ENCODE results near the gene MECR. TPM values are rescaled to one million over a fixed set of nuclear protein-coding genes. Genes with fewer than 3 reads are reported as not detected.

The MECR gene
- total RNA-seq, 2 experiments from 2014 or later, result 42.0 to 42.7 TPM

DNA sequence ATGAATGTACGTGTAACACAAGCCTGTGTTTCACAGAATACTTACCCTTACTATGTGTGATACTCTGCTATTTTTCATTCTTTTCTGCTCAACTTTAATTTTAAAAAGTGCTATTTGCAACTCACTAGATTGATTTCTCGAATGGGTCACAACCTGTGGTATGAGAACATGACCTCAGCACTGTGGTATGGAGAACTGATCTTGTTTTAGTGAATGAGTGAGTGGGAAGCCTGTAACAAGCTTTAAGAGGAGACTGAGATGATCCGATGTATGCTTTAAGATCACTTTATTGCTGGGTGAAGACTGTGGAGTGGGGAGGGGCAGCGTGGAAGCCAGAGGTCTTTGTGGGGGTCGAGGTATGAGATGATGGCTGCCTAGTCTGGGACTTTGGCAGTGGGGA, 21.6 kb downstream of the MECR start:
- Mint-ChIP-seq H3K9me3 (no peaks in the 10 kb centered on the region), H3K27me3 (no peaks in the 10 kb centered on the region), H3K4me3 (no peak overlapping the region), H3K36me3 (peaks cover 6% of the 10 kb centered on the region), H3K27ac (no peak overlapping the region), H3K4me1 (peaks cover 2% of the 10 kb centered on the region)
- no peak for DNase-seq

DNA sequence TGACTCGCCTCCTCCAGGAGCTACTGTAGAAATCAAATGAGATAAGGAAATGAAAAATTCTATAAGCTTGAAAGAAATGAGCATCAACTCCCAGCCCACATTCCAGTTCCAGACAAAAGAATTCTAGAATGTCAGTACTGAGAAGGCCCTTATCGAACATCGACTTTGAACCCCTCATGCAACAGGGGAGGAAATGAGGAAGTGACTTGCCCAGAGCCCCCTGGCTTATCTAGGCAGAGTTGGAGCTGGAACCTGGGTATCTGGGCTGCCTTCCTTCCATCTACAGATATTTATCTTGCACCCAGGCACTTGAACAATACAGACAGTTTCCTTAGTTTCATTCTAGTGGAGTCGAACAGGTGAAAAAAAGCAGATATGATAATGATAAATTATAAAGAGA, 22.3 kb downstream of the MECR start:
- Mint-ChIP-seq H3K9me3 (no peaks in the 10 kb centered on the region), H3K27me3 (no peaks in the 10 kb centered on the region), H3K4me3 (no peak overlapping the region), H3K4me1 (peaks cover 2% of the 10 kb centered on the region), H3K27ac (no peak overlapping the region), H3K36me3 (peaks cover 7% of the 10 kb centered on the region)
- no peak for DNase-seq

DNA sequence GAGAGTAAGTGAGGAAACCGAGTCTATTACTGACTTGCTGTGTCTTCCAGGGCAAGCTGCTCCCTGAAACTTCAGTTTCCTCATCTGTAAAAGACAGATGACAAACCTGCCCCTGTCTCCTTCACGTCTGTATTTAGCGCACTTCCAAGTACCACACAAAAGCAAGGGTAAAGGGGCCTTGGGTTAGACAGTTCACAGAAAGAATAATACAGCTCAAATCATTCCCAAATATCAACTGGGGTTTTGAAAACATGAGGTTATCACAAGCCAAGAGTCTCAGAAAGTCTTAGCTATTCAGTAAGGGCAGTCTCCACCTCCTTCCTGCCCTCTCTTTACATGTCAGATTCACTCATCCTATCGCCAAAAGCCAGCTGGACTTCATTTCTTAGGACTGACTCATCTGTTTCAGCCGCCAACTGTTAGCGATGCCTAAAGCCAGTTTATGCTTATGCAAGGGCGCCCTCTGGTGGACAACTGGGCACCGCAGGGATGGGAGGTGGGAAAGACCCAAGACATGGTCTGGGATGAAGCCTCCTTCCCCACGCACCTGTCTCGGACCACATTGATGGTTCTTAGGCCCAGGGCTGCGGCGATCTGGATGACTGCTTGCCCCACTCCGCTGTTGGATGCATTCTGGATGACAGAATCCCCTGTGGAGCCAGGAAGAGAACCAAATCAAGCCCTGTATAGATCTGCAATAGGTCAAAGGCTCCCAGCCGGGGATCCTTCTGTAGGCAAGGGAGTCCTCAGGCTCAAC, 28.0 kb downstream of the MECR start:
- Mint-ChIP-seq H3K4me3 (no peak overlapping the region), H3K4me1 (peaks cover 10% of the 10 kb centered on the region), H3K36me3 (peaks cover 8% of the 10 kb centered on the region), H3K27me3 (no peaks in the 10 kb centered on the region), H3K9me3 (no peaks in the 10 kb centered on the region), H3K27ac (no peak overlapping the region)
- peak; percentile 81 for DNase-seq

DNA sequence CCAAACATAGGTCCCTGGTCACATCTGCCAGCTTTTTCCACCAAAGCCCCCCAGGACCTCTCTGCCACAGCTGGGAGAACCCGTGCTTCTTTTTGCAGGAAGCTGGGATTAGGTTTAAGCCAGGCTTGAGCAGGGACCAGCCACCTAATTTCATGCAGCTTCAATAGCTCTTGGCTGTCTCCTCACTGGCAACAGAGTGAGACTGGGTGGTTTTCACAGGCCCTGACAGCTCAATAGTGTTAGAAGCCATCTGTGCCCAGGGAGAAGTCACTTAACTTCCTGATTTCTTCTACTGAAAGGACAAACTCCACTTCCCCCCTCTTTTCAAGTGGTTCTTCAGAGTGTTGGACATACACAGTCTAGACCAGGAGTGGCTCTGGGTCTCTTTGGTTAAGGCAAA, 28.7 kb downstream of the MECR start:
- H3K36me3 Mint-ChIP-seq, result peaks cover 8% of the 10 kb centered on the region
- no peak for DNase-seq
- no peaks in the 10 kb centered on the region for H3K27me3 Mint-ChIP-seq
- H3K4me3 Mint-ChIP-seq, result no peak overlapping the region
- H3K9me3 Mint-ChIP-seq, result no peaks in the 10 kb centered on the region
- peaks cover 10% of the 10 kb centered on the region for H3K4me1 Mint-ChIP-seq
- no peak overlapping the region for H3K27ac Mint-ChIP-seq

DNA sequence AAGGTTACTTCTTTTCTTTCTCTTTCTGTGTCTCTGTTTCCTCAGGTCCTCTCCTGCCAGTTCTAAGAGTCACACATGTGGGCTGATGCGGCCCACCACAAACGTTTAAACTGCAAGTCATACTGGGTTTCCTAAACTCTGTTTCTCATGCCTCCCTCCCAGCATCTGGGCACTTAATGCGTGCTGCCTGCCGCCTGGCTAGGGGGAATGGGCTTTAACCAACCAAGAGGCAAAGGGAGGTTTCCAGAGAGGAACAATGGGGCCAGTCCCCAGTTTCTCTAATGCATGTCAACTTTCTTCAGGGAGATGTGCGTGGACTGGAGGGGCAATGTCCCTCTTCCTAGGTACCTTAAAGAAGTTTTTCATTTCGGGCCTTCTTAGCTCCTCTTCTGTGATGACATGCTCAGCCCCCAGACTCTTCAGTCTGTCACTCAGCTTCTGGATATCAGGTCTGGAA, 29.1 kb downstream of the MECR start:
- no peaks in the 10 kb centered on the region for H3K27me3 Mint-ChIP-seq
- DNase-seq, result no peak
- no peak overlapping the region for H3K27ac Mint-ChIP-seq
- H3K9me3 Mint-ChIP-seq, result no peaks in the 10 kb centered on the region
- no peak overlapping the region for H3K4me3 Mint-ChIP-seq
- peaks cover 8% of the 10 kb centered on the region for H3K36me3 Mint-ChIP-seq
- peaks cover 10% of the 10 kb centered on the region for H3K4me1 Mint-ChIP-seq

DNA sequence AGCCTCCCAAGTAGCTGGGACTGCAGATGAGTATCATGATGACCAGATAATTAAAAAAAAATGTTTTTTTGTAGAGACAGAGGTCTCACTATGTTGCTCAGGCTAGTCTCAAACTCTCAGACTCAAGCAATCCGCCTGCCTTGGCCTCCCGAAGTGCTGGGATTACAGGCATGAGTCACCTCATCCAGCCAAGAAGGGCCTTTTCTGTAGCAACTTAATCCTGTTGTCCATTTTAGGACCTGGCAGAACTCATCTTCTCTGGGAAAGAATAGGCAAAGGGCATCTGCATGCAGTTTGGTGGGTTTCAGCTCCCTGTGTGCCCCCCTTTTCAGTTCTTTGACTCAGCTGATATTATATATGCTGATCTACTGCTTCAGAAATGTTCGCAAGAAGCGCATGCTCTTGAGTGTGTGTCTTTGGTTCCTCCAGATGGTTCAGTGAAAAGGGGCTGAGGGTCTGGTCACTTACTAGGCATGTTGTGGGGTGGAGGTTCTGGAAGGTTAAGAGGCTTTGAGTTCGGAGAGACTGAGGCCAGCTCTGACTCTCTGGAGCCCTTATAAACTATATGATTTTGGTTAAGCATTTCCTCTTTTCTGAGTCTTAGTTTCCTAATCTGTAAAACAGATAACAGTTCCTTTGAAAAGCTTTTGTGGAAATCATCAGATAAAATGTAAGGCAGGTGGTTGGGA, 29.7 kb downstream of the MECR start:
- no peak overlapping the region for H3K27ac Mint-ChIP-seq

DNA sequence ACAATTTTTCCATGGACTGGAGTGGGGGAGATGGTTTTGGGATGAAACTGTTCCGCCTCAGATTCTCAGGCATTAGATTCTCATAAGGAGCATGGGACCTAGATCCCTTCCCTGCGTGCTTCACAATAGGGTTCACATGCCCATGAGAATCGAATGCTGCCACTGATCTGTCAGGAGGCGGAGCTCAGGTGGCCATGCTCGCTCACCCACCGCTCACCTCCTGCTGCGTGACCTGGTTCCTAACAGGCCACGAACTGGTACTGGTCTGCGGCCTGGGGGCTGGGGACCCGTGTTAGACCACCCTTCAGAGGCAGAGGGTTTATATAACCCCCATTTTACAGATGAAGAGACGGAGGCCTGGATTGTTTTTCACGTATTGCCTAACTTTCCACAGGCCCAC, 32.7 kb downstream of the MECR start:
- Mint-ChIP-seq H3K27me3 (no peaks in the 10 kb centered on the region), H3K36me3 (peaks cover 18% of the 10 kb centered on the region), H3K4me1 (peaks cover 10% of the 10 kb centered on the region), H3K27ac (no peak overlapping the region), H3K4me3 (no peak overlapping the region), H3K9me3 (no peaks in the 10 kb centered on the region)
- no peak for DNase-seq

More for the DNA sequence above, 29.7 kb downstream of the MECR start:
- DNase-seq, result no peak
- H3K9me3 Mint-ChIP-seq, result no peaks in the 10 kb centered on the region
- H3K4me1 Mint-ChIP-seq, result peaks cover 10% of the 10 kb centered on the region
- H3K27me3 Mint-ChIP-seq, result no peaks in the 10 kb centered on the region
- H3K36me3 Mint-ChIP-seq, result peaks cover 8% of the 10 kb centered on the region
- H3K4me3 Mint-ChIP-seq, result no peak overlapping the region

DNA sequence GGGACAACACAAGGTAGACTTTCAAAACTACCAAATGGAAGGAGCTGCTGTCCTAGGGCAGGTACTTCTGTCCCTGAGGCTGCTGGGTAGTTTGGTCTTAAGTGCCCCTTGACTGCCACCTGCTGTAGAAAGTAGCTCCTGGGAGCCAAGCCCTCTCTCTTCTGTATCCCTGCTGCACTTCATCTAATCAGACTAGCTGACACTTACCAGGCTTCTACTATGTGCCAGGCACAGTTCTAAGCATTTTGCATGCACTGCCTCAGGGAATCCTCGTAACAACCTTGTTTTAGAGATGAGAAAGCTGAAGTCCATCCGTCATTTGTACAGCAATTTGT, 33.2 kb downstream of the MECR start:
- Mint-ChIP-seq H3K27me3 (no peaks in the 10 kb centered on the region), H3K4me1 (peaks cover 8% of the 10 kb centered on the region), H3K36me3 (peaks cover 18% of the 10 kb centered on the region), H3K4me3 (no peak overlapping the region), H3K27ac (no peak overlapping the region), H3K9me3 (no peaks in the 10 kb centered on the region)
- peak; percentile 18 for DNase-seq

DNA sequence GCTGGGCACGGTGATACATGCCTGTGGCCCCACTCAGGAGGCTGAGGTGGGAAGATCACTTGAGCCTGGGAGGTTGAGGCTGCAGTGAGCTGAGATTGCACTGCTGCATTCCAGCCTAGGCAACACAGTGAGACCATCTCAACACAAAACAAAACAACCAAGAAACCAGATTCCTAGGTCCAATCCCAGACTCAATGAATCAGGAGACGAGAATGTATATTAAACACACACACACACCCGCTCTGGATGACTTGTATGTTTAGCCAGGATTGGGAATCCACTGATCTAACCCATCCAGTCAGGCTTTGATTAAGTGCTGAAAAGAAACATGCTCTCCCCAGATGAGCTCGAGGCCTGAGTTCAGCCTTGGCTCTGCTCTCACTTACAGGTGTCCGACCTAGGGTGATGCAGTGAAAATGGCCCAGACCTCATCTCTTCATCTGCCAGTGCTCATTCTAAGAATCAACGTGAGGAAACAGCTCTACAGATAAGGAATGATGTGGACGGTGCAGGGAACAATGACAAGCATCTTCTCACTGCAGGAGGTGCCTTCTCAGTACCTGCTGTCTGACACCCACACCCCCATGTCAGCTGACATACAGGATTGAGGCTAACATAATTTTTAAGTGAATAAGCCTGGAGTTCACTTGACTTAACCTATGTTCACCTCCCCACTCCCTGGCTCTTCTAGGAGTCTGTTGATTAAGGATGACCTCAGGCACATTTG, 33.7 kb downstream of the MECR start:
- H3K9me3 Mint-ChIP-seq, result no peaks in the 10 kb centered on the region
- DNase-seq, result no peak
- no peak overlapping the region for H3K4me3 Mint-ChIP-seq
- H3K4me1 Mint-ChIP-seq, result peaks cover 3% of the 10 kb centered on the region
- no peak overlapping the region for H3K27ac Mint-ChIP-seq
- H3K27me3 Mint-ChIP-seq, result no peaks in the 10 kb centered on the region
- peaks cover 18% of the 10 kb centered on the region for H3K36me3 Mint-ChIP-seq

DNA sequence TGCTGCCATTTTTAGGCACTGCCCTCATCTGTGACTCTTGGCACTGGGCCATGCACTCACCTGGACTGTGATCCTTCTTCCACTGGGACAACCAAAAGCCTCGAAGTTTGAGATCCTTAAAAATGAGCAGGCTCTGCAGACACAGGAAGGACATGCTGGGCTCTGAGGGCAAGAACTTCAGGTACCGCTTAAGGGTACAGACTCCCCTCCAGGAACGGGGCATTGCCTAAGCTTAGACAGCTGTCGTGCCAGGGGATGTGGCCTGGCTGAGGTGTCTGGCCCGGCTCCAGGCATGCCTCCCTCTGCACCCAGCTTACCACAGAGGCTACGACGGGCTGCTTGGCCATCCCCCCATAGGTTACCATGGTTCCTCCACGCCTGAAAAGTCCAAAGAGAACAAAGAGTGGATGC, 34.8 kb downstream of the MECR start:
- no peaks in the 10 kb centered on the region for H3K4me1 Mint-ChIP-seq
- no peak overlapping the region for H3K27ac Mint-ChIP-seq
- no peaks in the 10 kb centered on the region for H3K27me3 Mint-ChIP-seq
- H3K4me3 Mint-ChIP-seq, result no peak overlapping the region
- H3K9me3 Mint-ChIP-seq, result peaks cover 3% of the 10 kb centered on the region
- peaks cover 21% of the 10 kb centered on the region for H3K36me3 Mint-ChIP-seq
- no peak for DNase-seq

DNA sequence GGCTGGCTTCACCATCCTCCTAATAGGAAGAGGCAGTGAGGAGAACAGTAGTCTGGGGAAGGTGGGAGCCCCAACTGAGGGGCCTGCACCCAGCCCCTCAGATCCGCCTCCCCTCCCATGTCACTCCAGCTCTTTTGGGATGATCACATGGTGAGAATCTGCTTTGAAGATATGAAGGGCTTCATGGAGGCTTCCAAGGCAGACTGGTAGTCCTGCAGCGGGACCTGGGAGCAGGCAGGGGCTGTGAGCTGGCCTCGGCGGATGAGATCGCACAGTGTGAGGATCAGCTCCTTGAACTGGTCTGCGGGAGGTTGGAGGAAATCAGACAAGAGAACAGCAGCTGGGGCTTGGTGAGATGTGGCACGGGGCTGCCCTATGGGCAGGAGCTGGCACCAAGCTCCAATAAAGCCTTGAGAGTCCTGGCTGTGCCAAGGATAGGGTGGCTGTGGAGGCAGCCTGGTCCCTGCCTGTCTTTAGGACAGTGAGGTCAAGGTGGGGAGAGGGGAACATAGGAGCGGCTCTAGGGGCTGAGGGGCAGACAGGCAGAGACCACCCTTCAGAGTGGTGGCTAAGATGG, 36.8 kb downstream of the MECR start:
- Mint-ChIP-seq H3K36me3 (peaks cover 17% of the 10 kb centered on the region), H3K9me3 (peaks cover 4% of the 10 kb centered on the region), H3K4me1 (no peaks in the 10 kb centered on the region), H3K4me3 (no peak overlapping the region), H3K27ac (peak overlapping the region; percentile 30), H3K27me3 (no peaks in the 10 kb centered on the region)
- no peak for DNase-seq

DNA sequence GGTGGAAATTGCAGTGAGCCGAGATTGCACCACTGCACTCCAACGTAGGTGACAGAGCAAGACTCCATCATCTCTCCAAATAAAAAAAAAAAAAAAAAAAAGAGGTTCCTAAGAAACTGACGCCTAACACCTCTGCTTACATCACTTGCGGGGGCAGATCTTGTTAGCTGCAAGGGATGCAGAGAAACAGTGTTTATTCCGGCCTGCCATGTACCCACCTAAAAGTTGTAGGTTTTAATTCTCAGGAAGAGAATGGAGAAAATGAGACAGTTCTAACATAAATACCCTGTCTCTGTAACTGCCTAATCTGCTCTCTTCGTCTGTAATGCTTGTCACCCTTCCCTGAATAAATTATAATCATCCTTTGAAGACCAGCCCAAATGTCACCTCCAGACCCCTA, 40.0 kb downstream of the MECR start:
- Mint-ChIP-seq H3K36me3 (peaks cover 17% of the 10 kb centered on the region), H3K4me1 (no peaks in the 10 kb centered on the region), H3K27ac (no peak overlapping the region), H3K27me3 (no peaks in the 10 kb centered on the region), H3K4me3 (no peak overlapping the region), H3K9me3 (peaks cover 4% of the 10 kb centered on the region)
- no peak for DNase-seq

DNA sequence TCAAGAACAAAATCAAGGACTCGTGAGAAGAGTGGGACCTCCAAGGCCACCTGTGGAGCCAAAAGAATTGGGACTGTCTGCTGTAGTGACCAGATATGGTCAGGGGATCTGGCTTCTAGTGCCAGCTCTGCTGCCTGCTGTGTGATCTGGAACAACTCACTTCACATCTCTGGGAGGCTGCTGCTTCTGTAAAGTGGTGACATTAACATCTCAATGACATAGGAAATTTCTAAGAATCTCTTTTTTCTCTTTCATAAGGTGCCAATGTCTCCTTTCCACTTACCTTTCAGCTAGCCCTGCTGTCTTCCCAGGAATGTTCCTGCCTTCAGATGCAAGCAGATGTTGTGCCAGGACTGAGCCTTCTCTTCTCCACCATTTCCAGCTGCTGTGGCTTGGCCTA, 44.0 kb downstream of the MECR start:
- Mint-ChIP-seq H3K27me3 (no peaks in the 10 kb centered on the region), H3K9me3 (peaks cover 4% of the 10 kb centered on the region), H3K27ac (no peak overlapping the region), H3K4me3 (no peak overlapping the region), H3K4me1 (peaks cover 12% of the 10 kb centered on the region), H3K36me3 (peaks cover 5% of the 10 kb centered on the region)
- no peak for DNase-seq

DNA sequence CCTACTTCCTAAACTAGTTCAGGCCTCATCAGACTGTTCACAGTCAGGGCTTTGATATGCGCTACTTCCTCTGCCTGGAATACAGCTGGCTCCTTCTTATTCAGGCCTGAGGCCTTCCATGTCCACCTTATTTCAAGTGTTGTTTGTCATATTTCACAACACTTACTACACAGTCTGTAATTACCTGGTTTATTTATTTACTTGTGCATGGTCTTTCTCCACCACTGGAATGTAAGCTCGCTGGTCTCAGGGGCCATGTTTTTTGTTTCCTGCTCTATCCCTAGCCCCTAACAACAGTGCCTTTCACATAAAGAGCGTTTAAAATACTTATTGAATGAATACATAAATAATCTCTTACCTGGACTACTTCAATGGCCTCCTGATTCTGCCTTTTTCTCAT, 44.5 kb downstream of the MECR start:
- Mint-ChIP-seq H3K4me3 (no peak overlapping the region), H3K4me1 (peaks cover 12% of the 10 kb centered on the region), H3K27ac (no peak overlapping the region), H3K36me3 (peaks cover 7% of the 10 kb centered on the region), H3K27me3 (no peaks in the 10 kb centered on the region), H3K9me3 (peaks cover 4% of the 10 kb centered on the region)
- no peak for DNase-seq

DNA sequence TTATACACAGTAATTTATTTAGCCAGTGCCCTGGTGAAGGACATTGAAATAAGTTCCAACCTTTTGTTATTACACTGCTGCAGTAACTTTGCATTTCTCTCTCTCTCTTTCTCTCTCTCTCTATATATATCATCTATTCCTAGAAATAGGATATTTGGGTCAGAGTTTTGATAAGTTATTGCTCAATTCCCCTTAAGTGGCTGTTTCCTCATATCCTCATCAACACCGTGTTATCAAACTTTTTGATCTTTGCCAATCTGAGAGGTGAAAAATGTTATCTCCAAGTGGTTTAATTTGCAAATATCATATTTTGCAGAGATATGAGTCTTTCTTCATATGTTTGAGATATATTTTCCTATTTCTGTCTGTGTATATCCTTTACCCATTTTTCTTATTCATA, 47.4 kb downstream of the MECR start:
- H3K4me1 Mint-ChIP-seq, result peaks cover 29% of the 10 kb centered on the region

More for the DNA sequence above, 47.4 kb downstream of the MECR start:
- no peak for DNase-seq
- H3K9me3 Mint-ChIP-seq, result peaks cover 2% of the 10 kb centered on the region
- peaks cover 27% of the 10 kb centered on the region for H3K36me3 Mint-ChIP-seq
- no peaks in the 10 kb centered on the region for H3K27me3 Mint-ChIP-seq
- no peak overlapping the region for H3K4me3 Mint-ChIP-seq
- no peak overlapping the region for H3K27ac Mint-ChIP-seq

Measured in activated naive CD8-positive, alpha-beta T cell treated with anti-CD3 and anti-CD28 coated beads for 36 hours (primary cell).